H1 (cell line): Measurements from ENCODE around the gene CASTOR1. TPM values are rescaled to one million over a fixed set of nuclear protein-coding genes. Genes with fewer than 3 reads are reported as not detected.

Experiments
- BCL11A ChIP-seq, 2 experiments: IDR thresholded peaks; one replicate each; pipeline ENCODE4 v1.6.1; 2011; ENCODE audit warnings: low read depth in 2 of 2, low read length in 2 of 2, mild to moderate bottlenecking in 2 of 2
- EP300 ChIP-seq, 2 experiments: IDR thresholded peaks; 1 replicate in 1 of 2; 2 replicates in 1 of 2; pipeline ENCODE4 v1.6.1; 2011 to 2012; ENCODE audit warnings: low read depth in 2 of 2, low read length in 2 of 2, mild to moderate bottlenecking in 2 of 2, borderline replicate concordance in 1 of 2, inconsistent platforms in 1 of 2, moderate library complexity in 1 of 2
- EZH2 ChIP-seq: fragments of 200-600 bp; sonication (generic); IDR thresholded peaks from 2 replicates; pipeline ENCODE4 v1.7.1; 2012; ENCODE audit warnings: low read depth, mild to moderate bottlenecking, moderate library complexity, low read length, inconsistent platforms; ENCODE audit not compliant: severe bottlenecking
- polyA plus RNA-seq, 7 experiments: library from polyadenylated mRNA; depleted of rRNA in 3 of 7; stranded (reverse) in 5 of 7; unstranded in 2 of 7; fragments of >200 nt in 5 of 7; fragments of 200-250 nt in 2 of 7; gene quantifications; 1 replicate in 5 of 7; 2 replicates in 1 of 7; 4 replicates in 1 of 7; pipeline versions ENCODE4 v1.2.1 to v1.2.3, GENCODE V29; 2011 to 2013; ENCODE audit warnings: missing spikeins in 2 of 7, mixed read lengths in 2 of 7
- total RNA-seq: library from RNA; stranded (reverse); fragmentation: NEBNext Ultra II Directional; extraction: Animal tissue kit (Norgen Biotek cat#: 25700); gene quantifications from 2 replicates; pipeline ENCODE4 v1.2.1, GENCODE V29; 2021

Gene CASTOR1
- total and polyA plus RNA-seq, 2 of the 8 experiments (the other 6 are each of a cell fraction or from before 2014, with no cell fraction given) = 10.3 to 36.0 TPM

DNA sequence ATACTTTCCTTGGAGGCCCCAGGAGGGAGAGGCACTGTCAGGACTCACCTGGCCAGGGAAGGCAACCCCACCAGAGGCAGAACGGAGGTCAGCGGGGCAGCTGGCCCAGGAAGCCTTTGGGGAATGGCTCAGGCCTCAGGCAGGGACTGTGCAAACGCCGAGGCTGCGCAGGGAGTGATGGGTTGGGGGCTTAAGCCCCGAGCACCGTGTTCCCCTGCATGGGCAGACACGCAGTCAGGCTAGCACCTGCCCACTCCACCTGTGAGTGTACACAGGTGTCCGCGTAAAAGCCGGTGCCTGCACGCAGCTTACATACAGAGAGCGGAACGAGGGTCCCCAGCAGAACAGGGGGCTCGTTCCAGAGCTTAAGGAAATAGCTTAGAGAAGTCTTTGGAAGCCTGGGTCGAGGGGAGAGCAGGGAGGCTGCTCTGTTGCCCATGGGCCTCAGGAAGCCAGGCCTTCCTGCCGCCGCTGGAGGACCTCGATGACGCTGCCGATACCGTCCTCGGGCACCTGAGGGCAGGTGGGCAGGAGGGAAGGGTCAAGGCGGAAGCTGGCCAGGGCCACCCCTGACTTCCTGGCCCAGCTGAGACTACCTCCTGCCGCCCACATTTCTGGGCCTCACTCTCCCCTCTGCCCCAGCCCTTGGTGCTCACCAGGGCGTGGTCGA, 4.0 kb downstream of the CASTOR1 start (continued):
- TF ChIP-seq EP300 (IDR thresholded peaks at IDR 0.05; ENCODE audit: borderline replicate concordance in 1 of 2, low read depth in 2 of 2, low read length in 2 of 2) (no peak), BCL11A (IDR thresholded peaks at IDR 0.05; ENCODE audit: low read depth in 2 of 2, low read length in 2 of 2) (no peak), EZH2 (no peak)
